IMR-90 (cell line): ENCODE results near the gene ECSIT. TPM values are rescaled to one million over a fixed set of nuclear protein-coding genes. Genes with fewer than 3 reads are reported as not detected.

Experiments used
- ATAC-seq: fragments of 200-7000 bp; cut with Tn5 transposase; 2 replicates; pipeline ENCODE4 v1.9.1; 2020; ENCODE audit warnings: low read depth, mild to moderate bottlenecking, moderate library complexity
- BruUV-seq: library from RNA; stranded (reverse); fragments of 400-500 nt; replicated peaks from 2 replicates; lab custom pipeline; 2021; lab: Mats Ljungman, UMichigan
- CTCF ChIA-PET: fragments of 300-600 bp; formaldehyde crosslinking; extraction: SDS; loops from one replicate; lab custom pipeline; 2021; ENCODE audit warnings: antibody characterized with exemption; lab: Yijun Ruan, JAX
- POLR2A ChIA-PET: fragments of 300-600 bp; sonication (Branson Sonifier 250); formaldehyde crosslinking; loops from one replicate; lab custom pipeline; 2022; ENCODE audit warnings: antibody characterized with exemption; ENCODE audit not compliant: unreplicated experiment; lab: Charles Lee
- DNase-seq: peaks from one replicate; pipeline ENCODE4 v3.0.0; 2013
- H2AFZ ChIP-seq: replicated peaks from 2 replicates; pipeline ENCODE3; 2013; ENCODE audit warnings: low read length, mild to moderate bottlenecking; ENCODE audit not compliant: poor library complexity
- H2AK5ac ChIP-seq: 2 replicates; pipeline ENCODE4 v1.6.1; 2013; ENCODE audit warnings: low read depth, low read length, inconsistent platforms
- H2AK9ac ChIP-seq: replicated peaks from 2 replicates; pipeline ENCODE3; 2013; ENCODE audit warnings: mild to moderate bottlenecking, low read depth, low read length, moderate library complexity; ENCODE audit not compliant: poor library complexity
- H2BK120ac ChIP-seq: 2 replicates; pipeline ENCODE4 v1.6.1; 2013; ENCODE audit warnings: low read depth, low read length, inconsistent platforms
- H2BK15ac ChIP-seq: 3 replicates; pipeline ENCODE4 v1.6.1; 2013; ENCODE audit warnings: low read depth, low read length, inconsistent platforms
- H2BK20ac ChIP-seq: 2 replicates; pipeline ENCODE4 v1.6.1; 2013; ENCODE audit warnings: low read depth, mild to moderate bottlenecking, inconsistent platforms, low read length, moderate library complexity
- H2BK5ac ChIP-seq: 2 replicates; pipeline ENCODE4 v1.6.1; 2013; ENCODE audit warnings: mild to moderate bottlenecking, low read depth, low read length, inconsistent platforms; ENCODE audit not compliant: poor library complexity, severe bottlenecking
- H3K14ac ChIP-seq: replicated peaks from 2 replicates; pipeline ENCODE4 v1.6.1; 2013; ENCODE audit warnings: low read depth, low read length, inconsistent platforms
- H3K18ac ChIP-seq: 2 replicates; pipeline ENCODE4 v1.6.1; 2013; ENCODE audit warnings: low read depth, low read length, control low read depth
- H3K23ac ChIP-seq: 2 replicates; pipeline ENCODE4 v1.6.1; 2013; ENCODE audit warnings: low read depth, low read length, inconsistent platforms
- H3K27ac ChIP-seq: 2 replicates; pipeline ENCODE4 v1.5.1; 2013; ENCODE audit warnings: mild to moderate bottlenecking, control low read depth, low read length; ENCODE audit not compliant: insufficient read depth
- H3K27me3 ChIP-seq: 2 replicates; pipeline ENCODE4 v1.6.1; 2013; ENCODE audit warnings: low read length; ENCODE audit not compliant: control insufficient read depth, insufficient read depth
- H3K36me3 ChIP-seq: 2 replicates; pipeline ENCODE4 v1.6.1; 2013; ENCODE audit warnings: low read length, mixed read lengths; ENCODE audit not compliant: control insufficient read depth, insufficient read depth
- H3K4ac ChIP-seq: 2 replicates; pipeline ENCODE4 v1.6.1; 2013; ENCODE audit warnings: low read depth, low read length, inconsistent platforms
- H3K4me1 ChIP-seq: 2 replicates; pipeline ENCODE4 v1.6.1; 2013; ENCODE audit warnings: low read length, mixed read lengths; ENCODE audit not compliant: control insufficient read depth, insufficient read depth
- H3K4me2 ChIP-seq: 2 replicates; pipeline ENCODE4 v1.6.1; 2013; ENCODE audit warnings: low read depth, mild to moderate bottlenecking, control low read depth, low read length, moderate library complexity
- H3K4me3 ChIP-seq: 2 replicates; pipeline ENCODE4 v1.5.1; 2013; ENCODE audit warnings: low read depth, mild to moderate bottlenecking, control low read depth, low read length, moderate library complexity; ENCODE audit not compliant: insufficient read depth
- H3K56ac ChIP-seq: 2 replicates; pipeline ENCODE4 v1.6.1; 2013; ENCODE audit warnings: low read length, inconsistent platforms; ENCODE audit not compliant: insufficient read depth; ENCODE audit errors: extremely low read depth
- H3K79me1 ChIP-seq, 2 experiments: 2 replicates each; pipeline ENCODE4 v1.6.1; 2013; ENCODE audit warnings: low read length in 2 of 2, inconsistent platforms in 1 of 2, low read depth in 1 of 2
- H3K9ac ChIP-seq: 2 replicates; pipeline ENCODE4 v1.6.1; 2013; ENCODE audit warnings: low read depth, low read length, control low read depth
- H3K9me1 ChIP-seq: 2 replicates; pipeline ENCODE4 v1.6.1; 2013; ENCODE audit warnings: low read length, inconsistent platforms; ENCODE audit not compliant: insufficient read depth
- H3K9me3 ChIP-seq: 2 replicates; pipeline ENCODE4 v1.6.1; 2013; ENCODE audit warnings: low read length; ENCODE audit not compliant: control insufficient read depth, insufficient read depth
- H4K20me1 ChIP-seq: 2 replicates; pipeline ENCODE4 v1.6.1; 2013; ENCODE audit warnings: low read length, inconsistent platforms; ENCODE audit not compliant: insufficient read depth
- H4K5ac ChIP-seq: 2 replicates; pipeline ENCODE4 v1.6.1; 2013; ENCODE audit warnings: mild to moderate bottlenecking, low read depth, low read length, control low read depth
- H4K8ac ChIP-seq, 2 experiments: 2 replicates each; pipeline ENCODE4 v1.6.1; 2013; ENCODE audit warnings: low read depth in 2 of 2, low read length in 2 of 2, control low read depth in 1 of 2, inconsistent platforms in 1 of 2
- H4K91ac ChIP-seq: 2 replicates; pipeline ENCODE4 v1.6.1; 2013; ENCODE audit warnings: low read depth, low read length, inconsistent platforms; ENCODE audit not compliant: insufficient read depth
- RFX5 ChIP-seq: IDR thresholded peaks from 2 replicates; pipeline ENCODE4 v1.8.0; 2012; ENCODE audit warnings: low read depth, mild to moderate bottlenecking, low read length, moderate library complexity
- WGBS, 2 experiments: methylation state at CpG; one replicate each; pipeline versions ENCODE4 v1.1.5 to v1.1.7; 2013; ENCODE audit warnings: missing lambda C conversion rate in 2 of 2; ENCODE audit not compliant: insufficient read length in 1 of 2; ENCODE audit errors: extremely low coverage in 2 of 2; 5-methylcytosine and 5-hydroxymethylcytosine counted together
- dilution Hi-C: fragments of 300-500 bp; cut with HindIII; formaldehyde crosslinking; loops from one replicate; pipeline ENCODE4 v1.14.3; 2018; ENCODE audit warnings: low sequenced_read_pairs; ENCODE audit not compliant: unreplicated experiment
- in situ Hi-C: fragments of 300-500 bp; cut with MboI; formaldehyde crosslinking; loops from 3 replicates; pipeline ENCODE4 v1.14.3; 2019; ENCODE audit warnings: low sequenced_read_pairs, inconsistent platforms, mixed read lengths
- intact Hi-C: fragments of 100-400 bp; cut with micrococcal nuclease; formaldehyde crosslinking; loops from 2 replicates; pipeline ENCODE4 v1.10.0; 2022
- polyA plus RNA-seq, 3 experiments: library from polyadenylated mRNA; depleted of rRNA; stranded (reverse); fragments of >200 nt; gene quantifications; 2 replicates each; pipeline ENCODE4 v1.2.3, GENCODE V29; 2012; ENCODE audit warnings: low replicate concordance in 1 of 3
- total RNA-seq: library from RNA; depleted of rRNA; stranded (reverse); fragments of >200 nt; gene quantifications from 2 replicates; pipeline ENCODE4 v1.2.3, GENCODE V29; 2012
- TF ChIP-seq, protein P1 (sequence below): conservative IDR thresholded peaks from 2 replicates; pipeline ENCODE4 v1.5.1; 2012; ENCODE audit warnings: mild to moderate bottlenecking, low read depth, low read length, improper control_type of control experiment

Gene ECSIT
- total and polyA plus RNA-seq, 2 of the 4 experiments (the other 2 are of a cell fraction), result 30.5 to 42.3 TPM

DNA sequence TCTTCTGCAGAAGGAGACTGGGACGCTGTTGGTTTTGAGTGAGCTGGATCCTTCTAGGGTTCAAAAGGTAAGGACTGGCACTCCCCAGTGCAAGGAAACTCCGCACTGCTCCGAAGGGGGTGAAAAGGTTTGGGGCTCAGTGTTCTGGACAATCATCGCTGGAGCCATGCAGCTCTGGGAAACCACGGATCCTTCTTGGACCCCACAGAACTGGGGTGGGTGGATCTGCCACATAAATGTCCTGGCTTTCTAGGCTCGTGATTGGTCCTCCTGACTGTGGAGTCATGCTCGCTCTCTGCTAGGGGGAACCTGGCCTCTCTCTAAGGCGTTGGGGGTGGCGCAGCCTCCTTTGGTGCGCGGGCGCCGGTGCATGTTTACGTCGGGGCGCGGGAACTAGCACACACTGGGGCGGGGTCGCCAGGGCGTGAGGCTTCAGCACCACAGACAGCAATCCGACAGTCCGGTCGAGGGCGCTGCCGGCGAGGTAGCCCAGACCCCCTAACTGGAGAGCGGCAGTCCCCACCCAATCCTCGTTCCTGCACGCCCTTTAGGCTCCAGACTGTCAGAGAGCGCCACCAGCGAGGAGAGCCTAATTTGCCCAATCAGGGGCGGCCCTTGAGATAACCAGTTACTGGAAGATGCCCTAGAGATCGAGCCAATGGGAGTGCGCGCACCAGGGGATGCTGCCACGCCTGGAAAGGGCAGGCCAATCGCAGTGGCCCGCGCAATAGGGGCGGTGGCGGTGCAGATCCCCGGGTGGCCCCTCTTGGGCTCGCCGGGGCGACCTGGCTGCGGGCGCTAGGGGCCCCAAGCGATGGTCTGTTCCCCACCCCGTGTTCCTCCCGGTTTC, 47.2 kb downstream of the ECSIT start:
- Histone ChIP-seq H3K4me3 (peak overlapping the region; percentile 49), H3K9me1 (no peaks in the 10 kb centered on the region), H2BK120ac (no peak overlapping the region), H3K9me3 (no peaks in the 10 kb centered on the region), H2BK5ac (no peak overlapping the region), H3K79me1 (no peaks in the 10 kb centered on the region), H2BK15ac (no peak overlapping the region), H4K8ac (no peak overlapping the region), H3K4me2 (peak overlapping the region; percentile 60), H3K23ac (no peak overlapping the region), H2AK5ac (no peak overlapping the region), H4K5ac (no peak overlapping the region), H3K14ac (no peak overlapping the region), H3K36me3 (0 out of 2 replicates have a peak, but pooled peaks cover 2% of the 10 kb centered on the region), H2BK20ac (no peak overlapping the region), H3K4me1 (peaks cover 2% of the 10 kb centered on the region; the same call in 1 of the 2 replicates), H3K56ac (no peak overlapping the region), H2AFZ (peak overlapping the region; percentile 81), H3K27me3 (peaks cover 48% of the 10 kb centered on the region), H2AK9ac (peak overlapping the region; percentile 66), H3K9ac (no peak overlapping the region), H3K27ac (no peak overlapping the region), H3K4ac (no peak overlapping the region), H4K20me1 (no peaks in the 10 kb centered on the region), H3K18ac (no peak overlapping the region), H4K91ac (no peak overlapping the region)
- dilution Hi-C loops, result no loop called here
- TF ChIP-seq, protein P1, sequence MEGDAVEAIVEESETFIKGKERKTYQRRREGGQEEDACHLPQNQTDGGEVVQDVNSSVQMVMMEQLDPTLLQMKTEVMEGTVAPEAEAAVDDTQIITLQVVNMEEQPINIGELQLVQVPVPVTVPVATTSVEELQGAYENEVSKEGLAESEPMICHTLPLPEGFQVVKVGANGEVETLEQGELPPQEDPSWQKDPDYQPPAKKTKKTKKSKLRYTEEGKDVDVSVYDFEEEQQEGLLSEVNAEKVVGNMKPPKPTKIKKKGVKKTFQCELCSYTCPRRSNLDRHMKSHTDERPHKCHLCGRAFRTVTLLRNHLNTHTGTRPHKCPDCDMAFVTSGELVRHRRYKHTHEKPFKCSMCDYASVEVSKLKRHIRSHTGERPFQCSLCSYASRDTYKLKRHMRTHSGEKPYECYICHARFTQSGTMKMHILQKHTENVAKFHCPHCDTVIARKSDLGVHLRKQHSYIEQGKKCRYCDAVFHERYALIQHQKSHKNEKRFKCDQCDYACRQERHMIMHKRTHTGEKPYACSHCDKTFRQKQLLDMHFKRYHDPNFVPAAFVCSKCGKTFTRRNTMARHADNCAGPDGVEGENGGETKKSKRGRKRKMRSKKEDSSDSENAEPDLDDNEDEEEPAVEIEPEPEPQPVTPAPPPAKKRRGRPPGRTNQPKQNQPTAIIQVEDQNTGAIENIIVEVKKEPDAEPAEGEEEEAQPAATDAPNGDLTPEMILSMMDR, result 0 out of 2 replicates have a peak, but pooled peaks have one; percentile 3
- no peak for TF ChIP-seq RFX5
- ChIA-PET CTCF (interaction anchor here (0.6 to 1.7 kb wide), 8 partner anchors 13 to 195 kb away, joined by 3 to 11 read pairs (median 5); partner anchors contain the start of genes ODAD3 and PRKCSH), POLR2A (interaction anchor here (0.9 kb wide), 1 partner anchor 188 kb away, joined by 4 read pairs; no protein-coding TSS in a partner anchor)
- 7% methylated on average over 30 of the region's 50 CpGs; no CpG with 5 or more reads in 1 of the 2 experiments for WGBS, 2 experiments
- no TSS peak for BruUV-seq
- ATAC-seq (peak; percentile 93), DNase-seq (peak; percentile 85)
- intact Hi-C loops, result loop anchor here (1.0 to 5.0 kb wide), 4 partner anchors 101 to 344 kb away; no protein-coding TSS in a partner anchor
- in situ Hi-C loops, result no loop called here
